GM23338 (cell line): Measurements from ENCODE around the gene CERS1.

Experiments
- CREB1 ChIP-seq: fragments of 250-450 bp; sonication (Bioruptor Pico); IDR thresholded peaks from 2 replicates; pipeline ENCODE4 v1.5.0; 2020; ENCODE audit warnings: low read depth, mild to moderate bottlenecking, moderate library complexity
- EZH2 ChIP-seq: fragments of 200-600 bp; sonication (generic); IDR thresholded peaks from one replicate; pipeline ENCODE4 v1.8.0; 2017; ENCODE audit warnings: antibody characterized with exemption, mild to moderate bottlenecking, low read depth; ENCODE audit not compliant: unreplicated experiment
- EZH2phosphoT487 ChIP-seq: fragments of 200-600 bp; sonication (generic); IDR thresholded peaks from one replicate; pipeline ENCODE4 v1.8.1; 2018; ENCODE audit warnings: antibody characterized with exemption; ENCODE audit not compliant: unreplicated experiment
- JUNB ChIP-seq: IDR thresholded peaks from one replicate; pipeline ENCODE4 v1.6.1; 2016; ENCODE audit warnings: antibody characterized with exemption; ENCODE audit not compliant: unreplicated experiment
- ZNF331 ChIP-seq: fragments of 250-450 bp; sonication (Bioruptor Pico); IDR thresholded peaks from 2 replicates; pipeline ENCODE4 v1.5.0; 2020; ENCODE audit warnings: low read depth, mild to moderate bottlenecking, moderate library complexity
- TF ChIP-seq, protein P1 (sequence below), 2 experiments: fragments of 200-600 bp in 1 of 2; sonication (generic) in 1 of 2; conservative IDR thresholded peaks; 2 replicates each; pipeline versions ENCODE4 v1.5.1 to v1.6.1; 2016 to 2017; ENCODE audit warnings: antibody characterized with exemption in 2 of 2, low read depth in 2 of 2, mild to moderate bottlenecking in 2 of 2, moderate library complexity in 1 of 2

DNA sequence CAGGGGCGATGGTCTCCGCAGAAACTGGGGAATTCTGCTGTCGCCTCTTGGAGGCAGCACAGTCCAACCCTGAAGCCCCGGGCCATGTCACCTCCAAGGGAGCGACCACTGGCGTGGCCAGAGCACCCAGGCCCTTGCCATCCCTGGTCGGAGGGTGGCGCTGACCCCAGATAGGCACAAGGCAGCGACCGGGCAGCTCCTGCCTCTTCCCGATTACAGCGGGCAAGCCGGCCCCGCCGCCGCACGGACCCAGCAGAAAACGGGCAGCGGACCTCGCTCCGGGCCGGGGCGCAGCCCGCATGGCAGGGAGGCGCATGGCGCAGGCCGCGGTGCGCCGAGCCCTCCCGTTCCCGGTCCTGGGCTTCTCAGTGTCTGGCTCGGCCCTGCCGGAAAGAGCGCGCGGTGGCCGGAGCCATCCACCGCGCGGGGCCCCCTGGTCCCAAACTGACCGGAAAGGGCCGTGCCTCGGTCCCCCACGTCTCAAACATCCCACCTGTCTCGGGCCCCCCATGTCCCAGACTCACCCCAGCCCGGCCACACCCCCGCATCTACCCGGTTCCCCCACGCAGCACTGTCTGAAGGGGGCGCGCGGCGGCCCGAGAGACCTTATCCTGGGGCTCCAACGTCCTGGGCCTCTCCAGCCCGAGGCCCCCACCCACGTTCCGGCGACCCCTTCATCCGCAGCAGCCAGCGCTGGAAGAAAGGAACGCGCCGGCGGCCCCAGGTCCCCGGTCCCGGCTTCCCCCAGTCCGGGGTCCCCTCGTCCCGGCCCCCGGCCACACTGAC, 727 bp downstream of the CERS1 start:
- TF ChIP-seq, protein P1, sequence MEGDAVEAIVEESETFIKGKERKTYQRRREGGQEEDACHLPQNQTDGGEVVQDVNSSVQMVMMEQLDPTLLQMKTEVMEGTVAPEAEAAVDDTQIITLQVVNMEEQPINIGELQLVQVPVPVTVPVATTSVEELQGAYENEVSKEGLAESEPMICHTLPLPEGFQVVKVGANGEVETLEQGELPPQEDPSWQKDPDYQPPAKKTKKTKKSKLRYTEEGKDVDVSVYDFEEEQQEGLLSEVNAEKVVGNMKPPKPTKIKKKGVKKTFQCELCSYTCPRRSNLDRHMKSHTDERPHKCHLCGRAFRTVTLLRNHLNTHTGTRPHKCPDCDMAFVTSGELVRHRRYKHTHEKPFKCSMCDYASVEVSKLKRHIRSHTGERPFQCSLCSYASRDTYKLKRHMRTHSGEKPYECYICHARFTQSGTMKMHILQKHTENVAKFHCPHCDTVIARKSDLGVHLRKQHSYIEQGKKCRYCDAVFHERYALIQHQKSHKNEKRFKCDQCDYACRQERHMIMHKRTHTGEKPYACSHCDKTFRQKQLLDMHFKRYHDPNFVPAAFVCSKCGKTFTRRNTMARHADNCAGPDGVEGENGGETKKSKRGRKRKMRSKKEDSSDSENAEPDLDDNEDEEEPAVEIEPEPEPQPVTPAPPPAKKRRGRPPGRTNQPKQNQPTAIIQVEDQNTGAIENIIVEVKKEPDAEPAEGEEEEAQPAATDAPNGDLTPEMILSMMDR (conservative IDR thresholded peaks at IDR 0.05; ENCODE audit: low read depth in 2 of 2): peak; percentile 49 to 82
- no peak for TF ChIP-seq EZH2phosphoT487
- TF ChIP-seq EZH2: no peak
- no peak for TF ChIP-seq JUNB
- no peak for TF ChIP-seq CREB1
- no peak for TF ChIP-seq ZNF331
